Loucy (cell line): Measurements from ENCODE around the gene NCSTN.
A peak's percentile ranks its signal among the peaks of the same experiment; 100 is the strongest.

Source experiments
- H2AFZ ChIP-seq: fragments of 200-600 bp; sonication (generic); 2 replicates; pipeline ENCODE4 v1.6.0; 2016; ENCODE audit warnings: antibody characterized with exemption, mild to moderate bottlenecking, low read length, moderate library complexity
- H3F3A ChIP-seq: fragments of 200-600 bp; 2 replicates; pipeline ENCODE4 v1.6.0; 2016; ENCODE audit warnings: antibody characterized with exemption, low read depth, mild to moderate bottlenecking
- H3K27me3 ChIP-seq: fragments of 200-600 bp; sonication (generic); 2 replicates; pipeline ENCODE4 v1.6.1; 2014; ENCODE audit warnings: low read length, mild to moderate bottlenecking; ENCODE audit not compliant: insufficient read depth, poor library complexity, severe bottlenecking
- H3K36me3 ChIP-seq: fragments of 200-600 bp; sonication (generic); 2 replicates; pipeline ENCODE4 v1.6.1; 2016; ENCODE audit warnings: low read length; ENCODE audit not compliant: insufficient read depth
- H3K4me1 ChIP-seq: fragments of 200-600 bp; sonication (generic); 2 replicates; pipeline ENCODE4 v1.5.1; 2014; ENCODE audit warnings: low read length, mild to moderate bottlenecking; ENCODE audit not compliant: insufficient read depth, poor library complexity, severe bottlenecking
- H3K4me2 ChIP-seq: fragments of 200-600 bp; sonication (generic); 2 replicates; pipeline ENCODE4 v1.6.0; 2014; ENCODE audit warnings: antibody characterized with exemption, low read length, low read depth, mild to moderate bottlenecking; ENCODE audit not compliant: poor library complexity, severe bottlenecking
- H3K4me3 ChIP-seq: fragments of 200-600 bp; sonication (generic); 2 replicates; pipeline ENCODE4 v1.5.1; 2014; ENCODE audit warnings: low read length, mild to moderate bottlenecking, mixed read lengths; ENCODE audit not compliant: poor library complexity, severe bottlenecking
- H3K79me2 ChIP-seq: fragments of 200-600 bp; sonication (generic); 2 replicates; pipeline ENCODE4 v1.6.1; 2014; ENCODE audit warnings: low read length; ENCODE audit not compliant: insufficient read depth
- H3K9ac ChIP-seq: fragments of 200-600 bp; sonication (generic); 2 replicates; pipeline ENCODE4 v1.6.0; 2014; ENCODE audit warnings: mild to moderate bottlenecking, low read depth, low read length, moderate library complexity; ENCODE audit not compliant: poor library complexity, severe bottlenecking
- H3K9me2 ChIP-seq: fragments of 200-600 bp; sonication (generic); replicated peaks from 2 replicates; pipeline ENCODE4 v1.6.1; 2016; ENCODE audit warnings: low read depth, low read length, mixed read lengths
- H3K9me3 ChIP-seq: fragments of 200-600 bp; sonication (generic); 2 replicates; pipeline ENCODE4 v1.6.1; 2014; ENCODE audit warnings: mild to moderate bottlenecking, antibody characterized with exemption, low read length, low read depth; ENCODE audit not compliant: insufficient read depth
- H4K20me1 ChIP-seq: fragments of 200-600 bp; sonication (generic); 2 replicates; pipeline ENCODE4 v1.6.0; 2014; ENCODE audit warnings: antibody characterized with exemption, low read length, mild to moderate bottlenecking; ENCODE audit not compliant: insufficient read depth, poor library complexity, severe bottlenecking
- CTCF ChIP-seq: fragments of 200-600 bp; sonication (generic); conservative IDR thresholded peaks from 2 replicates; pipeline ENCODE4 v1.5.1; 2014; ENCODE audit warnings: mild to moderate bottlenecking, antibody characterized with exemption, low read length
- EZH2phosphoT487 ChIP-seq: fragments of 200-600 bp; IDR thresholded peaks from 2 replicates; pipeline ENCODE4 v1.6.1; 2018; ENCODE audit warnings: antibody characterized with exemption, mild to moderate bottlenecking, moderate library complexity, borderline replicate concordance

NCSTN gene

GRCh38 chr1:160399544-160400222 lies 56.5 kb downstream of the NCSTN start:
- H3F3A ChIP-seq = no peaks in the 10 kb centered on the region
- peak overlapping the region; percentile 67 for H3K9ac ChIP-seq
- H2AFZ ChIP-seq = peak overlapping the region; percentile 88
- TF ChIP-seq CTCF = no peak
- TF ChIP-seq EZH2phosphoT487 = no peak
- no peaks in the 10 kb centered on the region for H3K27me3 ChIP-seq
- no peaks in the 10 kb centered on the region for H3K9me3 ChIP-seq
- peak overlapping the region; percentile 82 for H3K4me2 ChIP-seq
- no peaks in the 10 kb centered on the region for H3K36me3 ChIP-seq
- peak overlapping the region; percentile 73 for H3K4me3 ChIP-seq
- no peaks in the 10 kb centered on the region for H4K20me1 ChIP-seq
- H3K79me2 ChIP-seq = no peaks in the 10 kb centered on the region
- H3K9me2 ChIP-seq = no peaks in the 10 kb centered on the region
- peaks cover 9% of the 10 kb centered on the region for H3K4me1 ChIP-seq

- H3K9me3 ChIP-seq = no peaks in the 10 kb centered on the region
- peak within 1 kb of the TSS; percentile 84 for H3K4me3 ChIP-seq
- H3K4me1 ChIP-seq = peaks cover 9% of the 10 kb centered on the region
- H3K9me2 ChIP-seq = no peaks in the 10 kb centered on the region
- no peaks in the 10 kb centered on the region for H3K36me3 ChIP-seq
- no peaks in the 10 kb centered on the region for H4K20me1 ChIP-seq
- H3K79me2 ChIP-seq = no peaks in the 10 kb centered on the region
- no peaks in the 10 kb centered on the region for H3F3A ChIP-seq
- peak within 1 kb of the TSS; percentile 97 for H2AFZ ChIP-seq
- TF ChIP-seq CTCF (no peak), EZH2phosphoT487 (no peak)
- peak within 1 kb of the TSS; percentile 86 for H3K9ac ChIP-seq
- no peaks in the 10 kb centered on the region for H3K27me3 ChIP-seq
- H3K4me2 ChIP-seq = peak within 1 kb of the TSS; percentile 83
Observed at GRCh38 chr1:160400223-160400645, 57.1 kb downstream of the NCSTN start, which contains the start of gene VANGL2. TSS of gene VANGL2 (plus strand) at chr1:160400564. CDS start at chr1:160415838, 15,274 bp downstream.

DNA sequence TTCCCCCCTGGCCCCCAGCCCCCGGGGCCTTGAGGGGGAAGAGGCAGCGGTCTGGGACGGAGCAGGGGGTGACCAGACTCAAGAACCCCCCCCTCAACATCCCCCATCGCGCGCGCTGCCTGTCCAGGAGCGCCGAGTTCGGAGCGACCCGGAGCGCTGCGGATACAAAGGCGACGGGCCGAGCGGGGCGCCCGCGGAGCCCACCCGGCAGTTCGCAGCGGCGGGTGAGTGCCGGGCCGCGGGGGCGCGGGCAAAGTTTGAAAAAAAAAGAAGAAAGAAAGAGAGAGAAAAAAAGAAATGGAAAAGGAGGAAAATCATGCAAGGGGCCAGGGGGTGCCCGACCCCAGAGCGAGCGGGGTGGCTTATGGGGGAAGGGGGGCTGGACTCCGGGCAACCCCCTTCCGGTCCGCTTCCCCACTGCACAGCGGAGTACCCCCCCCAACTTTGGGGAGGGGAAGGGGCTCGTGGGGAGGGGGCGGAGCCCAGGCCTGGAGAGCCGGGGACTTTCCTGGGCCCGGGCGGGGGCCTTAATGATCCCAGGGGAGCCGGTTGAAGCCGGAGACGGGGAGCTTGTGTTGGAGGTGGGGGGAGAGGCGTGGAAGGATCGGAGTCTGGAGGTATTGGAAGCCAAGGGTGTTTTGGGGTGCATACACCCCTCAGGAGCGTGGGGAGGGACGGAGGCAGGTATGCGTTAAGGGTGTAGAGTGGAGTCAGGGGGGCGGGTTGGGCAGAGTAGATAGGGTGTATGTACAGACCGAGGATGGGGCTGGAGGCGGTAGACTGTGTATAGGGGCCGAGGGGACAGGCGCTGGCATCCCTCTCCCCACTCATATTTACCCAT lies 57.7 kb downstream of the NCSTN start:
- H3K27me3 ChIP-seq = no peaks in the 10 kb centered on the region
- no peaks in the 10 kb centered on the region for H3K9me3 ChIP-seq
- TF ChIP-seq EZH2phosphoT487 = no peak
- TF ChIP-seq CTCF = no peak
- peak overlapping the region; percentile 97 for H2AFZ ChIP-seq
- peak overlapping the region; percentile 84 for H3K4me3 ChIP-seq
- H3K9me2 ChIP-seq = no peaks in the 10 kb centered on the region
- no peaks in the 10 kb centered on the region for H4K20me1 ChIP-seq
- no peaks in the 10 kb centered on the region for H3F3A ChIP-seq
- peak overlapping the region; percentile 86 for H3K9ac ChIP-seq
- no peaks in the 10 kb centered on the region for H3K79me2 ChIP-seq
- peak overlapping the region; percentile 83 for H3K4me2 ChIP-seq
- H3K4me1 ChIP-seq = peaks cover 9% of the 10 kb centered on the region
- H3K36me3 ChIP-seq = no peaks in the 10 kb centered on the region
